C4-2B (cell line): ENCODE measurements around the gene SLC25A48.
A peak's percentile ranks its signal among the peaks of the same experiment; 100 is the strongest.

ENCODE experiments used
- H3K27ac ChIP-seq: fragments of 450-650 bp; 2 replicates; pipeline ENCODE4 v1.5.1; 2017
- CTCF ChIP-seq: fragments of 450-650 bp; conservative IDR thresholded peaks from 2 replicates; pipeline ENCODE4 v1.5.1; 2017; ENCODE audit warnings: mild to moderate bottlenecking
- ZFX ChIP-seq: fragments of 450-650 bp; IDR thresholded peaks from 2 replicates; pipeline ENCODE4 v1.6.1; 2017

SLC25A48 gene

GRCh38 chr5:135826221-135826525 lies 8.3 kb upstream of the SLC25A48 start:
- TF ChIP-seq CTCF (no peak), ZFX (no peak)
- no peak overlapping the region for H3K27ac ChIP-seq

- TF ChIP-seq ZFX (no peak), CTCF (no peak)
- no peak overlapping the region for H3K27ac ChIP-seq
Measured at GRCh38 chr5:135826994-135827671, 7.3 kb upstream of the SLC25A48 start.

- TF ChIP-seq ZFX: no peak
- no peak for TF ChIP-seq CTCF
- no peak overlapping the region for H3K27ac ChIP-seq
Measured at GRCh38 chr5:135827965-135828781, 6.3 kb upstream of the SLC25A48 start.

- no peak overlapping the region for H3K27ac ChIP-seq
- TF ChIP-seq ZFX (no peak), CTCF (no peak)
Measured at GRCh38 chr5:135828782-135829127, 5.7 kb upstream of the SLC25A48 start.

- H3K27ac ChIP-seq: no peak overlapping the region
- no peak for TF ChIP-seq CTCF
- TF ChIP-seq ZFX: no peak
Measured at GRCh38 chr5:135829179-135829578, 5.3 kb upstream of the SLC25A48 start.

- TF ChIP-seq CTCF (peak; percentile 92), ZFX (no peak)
- no peak overlapping the region for H3K27ac ChIP-seq
Measured at GRCh38 chr5:135829681-135830383, 4.6 kb upstream of the SLC25A48 start.

- H3K27ac ChIP-seq: no peak overlapping the region
- TF ChIP-seq ZFX (no peak), CTCF (peak; percentile 76)
Measured at GRCh38 chr5:135830384-135830700, 4.1 kb upstream of the SLC25A48 start.
